Epithelial cell of prostate (primary cell): ENCODE results near the gene COL27A1.

ENCODE experiments used
- DNase-seq: peaks from one replicate; pipeline ENCODE4 v3.0.0-alpha.2; 2011; ENCODE audit warnings: low read depth, low spot score
- H3K27ac ChIP-seq: fragments of 450-650 bp; 2 replicates; pipeline ENCODE4 v1.5.1; 2017; ENCODE audit warnings: mild to moderate bottlenecking

The COL27A1 gene

GRCh38 chr9:114236391-114237138 is 81.2 kb downstream of the COL27A1 start:
- no peak for DNase-seq
- no peak overlapping the region for H3K27ac ChIP-seq

DNA sequence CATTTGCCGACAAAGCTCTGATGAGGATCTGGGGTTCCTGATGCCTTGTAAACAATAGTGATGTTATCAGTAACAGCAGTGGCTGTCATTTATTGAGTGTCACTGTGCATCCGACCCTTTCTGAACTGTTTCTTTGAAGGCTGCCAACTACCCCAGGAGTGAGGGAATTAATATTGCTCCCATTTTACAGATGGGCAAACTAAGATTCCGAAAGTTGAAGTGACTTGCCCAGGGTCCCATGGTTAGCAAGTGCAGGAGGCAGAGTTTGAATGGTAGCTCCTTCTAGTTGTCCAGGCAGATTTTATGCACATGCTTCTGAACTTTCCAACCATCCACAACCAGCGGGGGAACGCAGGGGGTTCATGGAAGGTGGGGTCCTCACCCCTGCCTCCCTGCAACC is 81.9 kb downstream of the COL27A1 start:
- H3K27ac ChIP-seq = no peak overlapping the region
- DNase-seq = no peak

GRCh38 chr9:114237781-114238180 is 82.4 kb downstream of the COL27A1 start:
- H3K27ac ChIP-seq = no peak overlapping the region
- DNase-seq = no peak

GRCh38 chr9:114238472-114238871 is 83.1 kb downstream of the COL27A1 start:
- DNase-seq = no peak
- H3K27ac ChIP-seq = no peak overlapping the region

DNA sequence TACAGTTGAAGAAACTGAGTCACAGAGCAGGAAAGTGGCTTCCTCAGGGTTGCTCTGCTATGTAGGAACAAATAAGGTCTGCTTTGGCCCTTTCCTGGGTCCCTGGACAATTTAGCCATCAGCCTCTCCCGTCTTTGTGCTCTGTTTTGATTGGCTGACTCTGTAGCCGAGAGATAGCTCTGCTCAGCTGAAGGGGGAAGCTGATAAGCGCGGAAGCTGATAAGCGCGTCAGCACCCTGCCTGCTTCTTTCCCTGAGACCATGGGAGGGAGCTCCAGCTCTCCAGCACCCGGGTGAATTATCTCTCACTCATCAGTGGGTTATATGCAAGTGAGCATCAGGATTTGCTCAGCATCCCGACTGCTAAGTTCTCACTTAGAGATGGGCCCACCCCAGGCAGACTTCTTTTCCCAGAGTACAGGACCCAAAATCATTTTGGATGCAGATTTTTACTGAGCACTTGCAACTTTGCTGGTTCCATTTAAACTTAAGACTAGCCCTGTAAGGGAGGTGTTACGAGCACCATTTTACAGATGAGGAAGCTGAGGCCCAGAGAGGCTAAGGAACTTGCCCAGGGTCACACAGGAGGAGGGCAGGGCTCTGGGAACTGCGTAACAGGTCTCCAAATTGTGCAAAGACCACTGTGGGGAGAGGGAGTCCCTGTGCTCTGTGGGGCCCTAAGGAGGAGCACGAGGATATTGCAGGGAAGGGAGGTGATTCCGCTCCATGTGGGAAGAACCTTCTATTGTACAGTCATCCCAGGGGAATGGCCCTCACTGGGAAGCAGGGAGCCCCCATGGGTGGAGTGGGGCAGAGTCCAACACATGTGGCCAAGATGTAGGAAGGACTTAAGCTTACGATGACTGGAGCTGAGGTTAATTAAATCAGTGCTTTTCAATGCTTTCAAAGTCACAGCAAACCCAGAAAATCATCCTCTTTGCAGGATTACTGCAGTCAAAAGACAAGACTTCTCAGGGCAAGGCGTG is 83.8 kb downstream of the COL27A1 start:
- no peak for DNase-seq
- no peak overlapping the region for H3K27ac ChIP-seq

GRCh38 chr9:114240216-114240615 is 84.9 kb downstream of the COL27A1 start:
- no peak for DNase-seq
- H3K27ac ChIP-seq = no peak overlapping the region

DNA sequence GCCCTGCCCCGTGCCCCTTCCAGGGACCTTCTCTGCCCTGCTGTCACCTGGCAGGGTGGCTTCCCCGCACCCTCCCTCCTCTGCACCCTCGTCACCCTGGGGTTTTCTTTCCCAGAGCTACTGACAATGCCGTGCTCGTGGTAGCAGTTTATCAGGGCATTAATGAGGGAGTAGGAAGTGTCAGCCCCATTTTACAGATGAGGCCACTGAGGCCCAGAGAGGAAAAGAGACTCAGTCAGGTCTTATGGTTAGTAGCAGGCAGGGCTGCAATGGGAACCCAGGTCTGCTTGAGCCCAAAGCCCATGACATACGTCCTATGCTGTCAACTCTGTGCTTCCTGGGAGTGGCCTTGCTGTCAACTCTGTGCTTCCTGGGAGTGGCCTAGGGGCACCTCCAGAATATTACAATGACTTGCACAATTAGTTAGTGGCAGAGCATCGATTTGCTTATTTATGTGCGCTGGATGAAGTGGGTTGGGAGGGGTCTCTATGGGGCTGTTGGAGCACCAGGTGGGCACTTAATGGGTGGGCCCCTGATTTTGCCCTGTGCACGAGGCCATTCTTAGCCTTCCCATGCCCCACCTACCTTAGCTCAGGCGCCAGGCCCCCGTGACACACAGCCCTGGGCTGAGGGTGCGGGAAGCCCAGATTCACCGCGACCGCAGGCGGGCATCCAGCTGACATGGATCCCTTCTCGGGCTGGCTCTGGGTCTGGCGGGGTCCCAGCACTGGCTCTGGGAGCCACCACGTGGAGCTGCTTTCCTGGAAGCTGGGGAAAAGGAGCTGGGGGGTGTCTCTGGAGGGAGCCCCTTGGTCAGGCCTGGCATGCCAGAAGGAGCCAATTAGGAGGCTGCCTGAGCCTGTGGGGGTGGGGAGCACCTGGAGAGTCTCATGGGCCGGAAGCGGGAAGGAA is 85.6 kb downstream of the COL27A1 start:
- no peak for DNase-seq
- no peak overlapping the region for H3K27ac ChIP-seq

DNA sequence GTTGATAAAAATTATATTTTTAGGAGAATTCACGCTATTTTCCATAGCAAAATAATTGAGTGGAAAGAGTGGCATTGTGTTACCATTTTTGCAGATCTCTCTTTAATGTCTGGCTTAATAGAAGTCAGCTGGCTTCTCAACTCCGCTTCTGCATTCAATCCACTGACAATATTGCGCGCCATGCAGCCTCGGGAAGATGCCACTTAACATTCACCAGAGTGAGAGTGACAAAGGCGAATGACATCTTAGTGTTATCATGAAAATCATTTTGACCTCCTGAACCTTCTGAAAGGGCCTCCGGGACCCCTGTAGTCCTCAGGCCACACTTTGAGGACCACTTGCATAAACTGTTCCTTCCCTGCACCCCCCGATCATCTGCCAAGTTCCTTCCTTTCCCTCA is 87.5 kb downstream of the COL27A1 start:
- H3K27ac ChIP-seq = no peak overlapping the region
- DNase-seq = no peak

DNA sequence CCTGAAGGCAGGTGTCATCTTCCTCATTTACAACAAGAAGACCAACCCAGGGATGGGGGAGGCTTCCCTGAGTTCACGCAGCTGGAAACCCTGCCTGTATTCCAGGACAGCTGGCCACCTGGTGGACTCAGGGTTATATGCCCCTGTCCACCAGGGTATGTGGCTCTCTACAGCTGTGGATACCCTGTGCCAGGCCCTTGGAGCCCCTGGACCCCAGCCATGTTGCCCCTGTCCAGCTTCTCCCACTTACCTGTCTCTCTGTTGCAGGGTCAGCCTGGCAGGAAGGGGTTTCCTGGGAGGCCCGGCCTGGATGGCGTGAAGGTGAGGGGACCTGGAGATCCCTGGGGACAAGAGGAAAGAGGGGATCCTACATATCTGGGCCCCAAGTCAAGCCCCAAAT is 87.9 kb downstream of the COL27A1 start:
- DNase-seq = no peak
- H3K27ac ChIP-seq = no peak overlapping the region

GRCh38 chr9:114244570-114244969 is 89.2 kb downstream of the COL27A1 start:
- DNase-seq = no peak
- no peak overlapping the region for H3K27ac ChIP-seq

DNA sequence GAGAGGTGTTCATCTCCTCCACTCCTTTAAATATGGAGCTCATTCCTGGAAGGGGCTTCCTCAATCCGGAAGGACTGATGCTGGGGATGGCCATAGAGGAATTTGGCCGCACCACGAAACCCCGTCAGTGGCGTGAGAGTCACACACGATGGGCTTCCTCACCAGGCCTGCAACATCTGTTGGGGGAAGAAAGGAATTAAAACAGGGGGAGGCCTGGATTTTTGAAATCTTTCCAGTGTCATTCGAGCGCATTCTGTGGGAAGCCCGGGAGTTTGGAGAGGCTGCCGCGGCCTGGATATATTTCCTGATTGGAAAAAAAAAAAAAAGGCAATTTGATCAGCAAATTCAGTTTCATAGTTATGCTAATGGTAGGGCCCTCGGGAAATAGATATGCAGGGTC is 91.2 kb downstream of the COL27A1 start:
- no peak for DNase-seq
- H3K27ac ChIP-seq = no peak overlapping the region

- DNase-seq = no peak
- H3K27ac ChIP-seq = no peak overlapping the region
Observed at GRCh38 chr9:114247077-114247476, 91.7 kb downstream of the COL27A1 start.

- no peak overlapping the region for H3K27ac ChIP-seq
- DNase-seq = no peak
Observed at GRCh38 chr9:114247491-114247890, 92.2 kb downstream of the COL27A1 start.

DNA sequence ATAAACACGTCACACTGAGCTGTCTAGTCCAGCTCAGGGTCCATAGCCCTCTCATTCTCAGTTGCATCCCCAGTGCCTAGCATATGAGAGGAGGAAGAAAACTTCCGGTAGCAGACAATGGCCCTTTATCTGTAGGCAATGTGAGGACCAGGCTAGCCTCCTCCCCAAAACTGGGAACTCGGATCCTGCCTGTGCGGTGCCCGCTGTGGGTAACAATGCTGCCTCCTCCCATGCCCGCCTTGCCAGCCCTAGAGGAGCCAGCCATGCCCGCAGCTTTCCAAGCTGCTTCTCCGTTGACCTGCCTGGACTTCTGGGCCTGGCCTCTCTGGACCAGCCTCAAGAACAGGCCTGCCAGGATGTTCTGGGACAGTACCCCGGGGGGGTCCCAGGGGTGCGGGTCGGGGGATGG is 93.0 kb downstream of the COL27A1 start:
- H3K27ac ChIP-seq = no peak overlapping the region
- no peak for DNase-seq

DNA sequence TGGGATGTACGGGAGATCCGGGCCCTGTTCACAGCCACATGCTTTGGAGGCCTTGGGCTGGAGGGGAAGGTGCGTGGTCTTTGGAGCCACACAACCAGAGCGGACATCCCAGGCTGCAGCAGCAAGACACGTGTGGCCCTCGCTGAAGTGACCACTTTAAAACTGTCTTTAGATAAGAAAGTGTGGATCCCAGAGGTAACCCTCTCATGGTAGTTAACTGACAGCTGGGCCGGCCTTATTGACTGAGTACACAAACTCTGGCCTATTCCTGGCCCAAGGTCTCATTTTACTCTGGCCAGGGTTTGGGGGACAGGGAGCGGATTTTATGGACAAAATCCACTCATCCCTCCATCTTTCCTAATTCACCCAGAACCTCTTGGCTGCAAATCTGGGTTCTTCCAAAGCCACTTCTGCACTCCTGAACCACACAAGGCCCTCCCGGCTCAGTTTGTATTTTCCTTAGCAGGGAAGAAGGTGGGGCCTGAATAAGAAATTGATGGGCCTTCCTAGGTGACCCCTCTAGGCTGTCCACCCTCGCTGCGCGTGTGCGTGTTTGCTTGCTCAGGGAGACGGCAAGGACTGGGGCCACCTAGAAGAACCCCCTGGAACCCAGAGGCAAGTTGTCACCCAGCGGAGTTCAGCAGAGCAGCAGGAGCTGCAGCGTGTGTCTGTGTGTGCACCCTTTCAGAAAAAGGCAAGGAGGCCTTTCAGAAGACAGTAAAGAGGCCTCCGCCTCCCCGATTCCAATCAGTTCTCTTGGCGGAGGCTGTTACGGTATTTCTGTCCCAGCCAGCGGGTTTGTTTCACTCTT is 94.3 kb downstream of the COL27A1 start:
- H3K27ac ChIP-seq = no peak overlapping the region
- DNase-seq = no peak

DNA sequence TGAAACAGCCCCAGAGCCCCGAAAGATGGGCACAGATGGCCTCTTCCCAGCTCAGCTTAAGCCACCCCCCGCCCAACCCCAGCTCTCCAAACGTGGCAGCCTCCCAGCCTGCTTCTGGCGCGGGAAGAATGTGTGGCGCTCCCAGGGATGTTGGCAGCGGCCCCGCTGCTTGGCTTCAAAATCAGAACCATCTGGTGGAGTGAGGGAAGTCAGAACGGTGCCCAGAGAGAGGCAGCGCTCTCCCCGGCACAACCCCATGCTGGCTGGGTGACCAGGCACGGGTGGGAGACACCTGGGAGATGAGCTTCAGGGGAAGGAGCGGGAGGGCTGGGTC is 94.9 kb downstream of the COL27A1 start:
- H3K27ac ChIP-seq = no peak overlapping the region
- no peak for DNase-seq

DNA sequence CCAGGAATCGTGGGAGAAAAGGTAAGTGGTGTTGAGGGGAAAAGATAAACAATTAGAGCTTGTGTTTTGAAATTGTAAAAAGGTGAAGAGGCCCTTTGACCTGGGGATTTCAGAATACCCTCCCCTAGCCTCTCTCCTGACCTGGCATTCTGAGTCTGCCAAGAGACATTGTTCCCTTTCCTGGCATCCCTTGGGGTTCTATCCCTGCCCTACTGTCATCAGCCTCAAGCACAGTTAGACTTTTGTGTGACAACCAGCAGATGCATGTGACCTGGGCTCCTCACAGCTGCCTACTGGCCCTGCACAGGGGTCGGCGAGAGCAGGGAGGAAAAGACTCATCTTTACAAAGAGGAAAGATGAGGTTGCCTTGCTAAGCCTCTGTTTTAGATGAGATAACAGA is 95.3 kb downstream of the COL27A1 start:
- H3K27ac ChIP-seq = no peak overlapping the region
- DNase-seq = no peak

DNA sequence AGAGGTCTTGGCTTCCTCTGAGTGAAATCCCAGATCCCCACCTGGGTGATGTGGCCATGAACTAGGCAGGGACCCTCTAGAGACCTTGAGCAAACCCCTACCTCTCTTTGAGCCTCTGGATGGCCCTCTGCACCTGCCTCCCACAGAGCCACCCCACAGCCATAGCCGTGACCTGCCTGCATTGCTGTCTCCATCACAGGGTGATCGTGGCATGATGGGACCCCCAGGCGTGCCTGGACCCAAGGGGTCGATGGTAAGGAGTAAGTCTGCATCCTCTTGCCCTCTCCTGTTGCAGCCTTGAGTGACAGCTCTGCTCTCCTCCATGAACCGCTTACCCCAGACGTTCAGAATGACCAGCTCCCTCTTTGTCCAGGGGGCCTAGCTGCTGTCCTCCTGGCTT is 97.1 kb downstream of the COL27A1 start:
- H3K27ac ChIP-seq = no peak overlapping the region
- no peak for DNase-seq

DNA sequence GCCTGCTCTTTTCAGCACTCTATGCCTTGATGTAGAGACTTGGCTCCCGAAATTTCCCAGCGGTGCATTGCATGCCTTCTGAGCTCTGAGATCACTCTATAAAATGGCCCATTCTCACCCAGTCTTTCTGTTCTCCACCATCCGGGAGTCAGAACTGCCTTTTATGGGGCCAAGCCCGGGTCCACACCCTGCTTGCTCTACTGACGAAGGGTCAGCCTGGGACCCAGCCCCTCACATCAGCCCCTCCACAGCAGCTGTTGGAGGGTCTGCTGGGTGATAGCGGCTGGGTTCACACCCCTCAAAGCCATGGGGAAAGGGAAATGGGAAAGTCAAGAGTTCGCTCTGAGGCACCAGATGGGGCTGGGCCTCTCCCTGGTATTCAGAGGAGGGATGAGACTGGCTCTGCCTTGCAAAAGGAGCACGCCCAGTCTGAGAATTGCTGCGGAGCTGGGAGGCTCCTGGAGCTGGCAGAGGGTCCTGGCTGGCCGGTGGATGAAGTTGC is 101.5 kb downstream of the COL27A1 start:
- H3K27ac ChIP-seq = no peak overlapping the region
- DNase-seq = no peak

GRCh38 chr9:114258218-114258617 is 102.9 kb downstream of the COL27A1 start:
- no peak for DNase-seq
- no peak overlapping the region for H3K27ac ChIP-seq
